GM19438 (cell line): Measurements from ENCODE around the gene KPNB1.
A peak's percentile ranks its signal among the peaks of the same experiment; 100 is the strongest.

ENCODE experiments used
- ATAC-seq: cut with Tn5 transposase; IDR thresholded peaks from one replicate; pipeline ENCODE4 v1.9.1; 2021; ENCODE audit warnings: low read depth; ENCODE audit not compliant: unreplicated experiment

KPNB1 gene

DNA sequence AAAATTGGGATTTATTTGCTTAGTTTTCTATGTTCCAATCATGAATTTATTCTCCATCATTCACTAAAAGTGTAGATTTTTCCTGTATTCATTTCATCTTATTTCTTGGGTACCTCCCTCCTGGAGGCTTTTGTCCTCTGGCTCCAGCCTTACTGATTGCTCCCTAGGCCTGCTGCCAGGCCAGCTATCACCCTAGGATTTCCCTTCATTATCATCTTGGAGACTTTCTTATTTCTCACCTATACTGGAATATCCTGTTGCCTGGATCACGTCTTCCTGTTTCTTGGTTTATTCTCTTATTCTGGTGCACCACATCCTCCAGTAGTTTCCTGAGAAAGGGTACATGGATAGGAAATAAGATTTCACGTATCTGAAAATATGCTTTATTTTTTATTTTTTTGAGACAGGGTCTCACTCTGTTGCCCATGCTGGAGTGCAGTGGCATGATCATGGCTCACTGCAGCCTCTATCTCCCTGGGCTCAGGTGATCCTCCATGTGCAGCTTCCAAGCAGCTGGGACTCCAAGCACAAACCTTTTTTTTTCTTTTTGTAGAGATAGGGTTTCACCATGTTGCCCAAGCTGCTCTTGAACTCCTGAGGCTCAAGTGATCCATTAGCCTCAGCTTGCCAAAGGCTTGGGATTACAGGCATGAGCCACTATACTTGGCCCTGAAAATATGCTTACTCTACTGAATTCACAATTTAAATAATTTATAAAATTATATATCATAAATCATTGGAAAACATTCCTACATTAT, 13.3 kb upstream of the KPNB1 start:
- no peak for ATAC-seq

DNA sequence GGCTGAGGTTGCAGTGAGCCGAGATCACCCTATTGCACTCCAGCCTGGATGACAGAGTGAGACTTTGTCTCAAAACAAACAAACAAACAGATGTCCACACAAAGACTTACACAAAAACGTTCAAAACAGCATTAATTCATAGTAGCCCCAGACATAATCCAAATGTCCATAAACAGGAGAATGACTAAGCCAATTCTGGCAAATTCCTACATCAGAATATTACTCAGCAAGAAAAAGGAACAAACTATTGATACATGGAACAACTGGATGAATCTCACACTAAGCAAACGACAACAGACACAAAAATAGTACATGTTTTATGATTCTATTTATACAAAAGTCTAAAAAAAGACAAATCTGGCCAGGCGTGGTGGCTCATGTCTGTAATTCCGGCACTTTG, 10.8 kb upstream of the KPNB1 start:
- no peak for ATAC-seq

GRCh38 chr17:47640076-47640475, 9.6 kb upstream of the KPNB1 start:
- ATAC-seq, result no peak

DNA sequence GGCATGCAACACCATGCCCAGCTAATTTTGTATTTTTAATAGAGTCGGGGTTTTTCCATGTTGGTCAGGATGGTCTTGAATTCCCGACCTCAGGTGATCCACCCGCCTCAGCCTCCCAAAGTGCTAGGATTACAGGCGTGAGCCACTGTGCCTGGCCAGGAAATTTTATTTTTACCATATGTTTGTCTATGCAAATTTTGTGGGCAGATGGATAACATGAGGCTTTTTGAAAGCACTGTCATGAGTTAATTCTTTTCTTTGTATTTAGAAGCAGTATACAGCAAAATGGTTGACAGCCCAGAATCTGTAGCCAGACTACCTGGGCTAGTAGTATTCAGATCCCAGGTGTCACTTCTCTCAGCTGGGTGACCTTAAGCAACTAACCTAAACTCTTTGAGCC, 8.5 kb upstream of the KPNB1 start:
- ATAC-seq, result no peak

GRCh38 chr17:47643116-47643515, 6.6 kb upstream of the KPNB1 start:
- ATAC-seq, result no peak

- ATAC-seq, result no peak
These were observed 5.4 kb upstream of the KPNB1 start for GRCh38 chr17:47644324-47644723.

DNA sequence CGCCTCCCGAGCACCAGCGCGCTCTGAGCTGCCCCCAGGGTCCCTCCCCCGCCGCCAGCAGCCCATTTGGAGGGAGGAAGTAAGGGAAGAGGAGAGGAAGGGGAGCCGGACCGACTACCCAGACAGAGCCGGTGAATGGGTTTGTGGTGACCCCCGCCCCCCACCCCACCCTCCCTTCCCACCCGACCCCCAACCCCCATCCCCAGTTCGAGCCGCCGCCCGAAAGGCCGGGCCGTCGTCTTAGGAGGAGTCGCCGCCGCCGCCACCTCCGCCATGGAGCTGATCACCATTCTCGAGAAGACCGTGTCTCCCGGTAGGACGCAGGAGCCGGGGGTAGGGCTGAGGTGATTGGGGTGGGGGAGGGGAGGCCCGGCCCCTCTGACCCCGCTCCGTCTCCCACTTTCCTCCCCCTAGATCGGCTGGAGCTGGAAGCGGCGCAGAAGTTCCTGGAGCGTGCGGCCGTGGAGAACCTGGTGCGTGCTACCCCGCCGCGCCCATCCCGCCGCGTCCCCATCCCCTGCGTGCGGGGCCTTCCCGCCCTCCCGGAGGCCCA, 329 bp downstream of the KPNB1 start:
- ATAC-seq, result no peak

DNA sequence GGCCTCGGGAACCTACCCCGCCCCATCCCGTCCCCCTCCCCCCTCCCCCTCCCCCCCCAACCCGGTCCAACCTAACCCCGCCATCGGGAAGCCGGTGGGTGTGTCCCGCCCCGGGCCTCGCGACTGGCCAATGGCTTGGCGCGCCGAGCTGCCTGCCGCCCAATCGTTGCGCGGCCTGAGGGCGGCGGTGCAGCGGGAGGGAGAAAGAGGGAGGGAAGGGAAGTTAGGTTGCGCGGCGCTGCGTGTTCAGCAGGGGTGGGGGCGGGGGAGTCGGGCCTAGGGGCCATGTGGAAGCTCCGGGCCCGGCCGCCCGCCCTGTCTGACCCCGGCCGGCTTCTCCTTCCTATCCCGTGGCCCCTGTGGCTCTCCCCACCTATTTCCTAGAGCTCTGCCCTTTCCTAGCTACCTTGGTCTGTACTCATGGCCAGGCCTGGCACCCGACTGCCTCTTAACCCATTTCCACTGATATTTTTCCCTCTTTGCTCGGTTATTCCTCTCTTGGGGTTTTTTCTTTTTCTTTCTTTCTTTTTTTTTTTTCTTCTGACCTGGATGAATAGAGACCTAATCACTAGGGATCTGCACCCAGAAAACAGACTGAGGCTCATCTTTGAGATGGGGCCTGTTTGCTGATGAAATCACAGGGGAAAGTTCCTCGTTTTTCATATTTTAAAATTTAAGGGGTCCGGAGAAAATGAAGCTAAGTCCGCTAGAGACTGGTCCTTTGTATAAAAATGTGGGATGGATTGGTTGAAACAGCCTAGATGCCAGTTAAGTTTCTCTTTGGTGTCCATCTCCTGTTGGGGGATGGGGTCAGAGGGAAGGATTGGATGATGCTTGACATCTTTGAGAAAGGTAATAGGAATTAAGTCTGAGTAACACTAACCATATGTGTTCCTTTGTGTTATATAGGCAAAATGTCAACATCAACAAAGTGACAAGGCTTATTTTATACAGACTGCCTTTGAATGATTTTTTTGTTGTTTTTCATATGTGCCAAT, 1.1 kb downstream of the KPNB1 start:
- ATAC-seq, result peak; percentile 44

GRCh38 chr17:47651704-47652103, 2.0 kb downstream of the KPNB1 start:
- no peak for ATAC-seq

GRCh38 chr17:47652570-47652969, 2.9 kb downstream of the KPNB1 start:
- no peak for ATAC-seq

DNA sequence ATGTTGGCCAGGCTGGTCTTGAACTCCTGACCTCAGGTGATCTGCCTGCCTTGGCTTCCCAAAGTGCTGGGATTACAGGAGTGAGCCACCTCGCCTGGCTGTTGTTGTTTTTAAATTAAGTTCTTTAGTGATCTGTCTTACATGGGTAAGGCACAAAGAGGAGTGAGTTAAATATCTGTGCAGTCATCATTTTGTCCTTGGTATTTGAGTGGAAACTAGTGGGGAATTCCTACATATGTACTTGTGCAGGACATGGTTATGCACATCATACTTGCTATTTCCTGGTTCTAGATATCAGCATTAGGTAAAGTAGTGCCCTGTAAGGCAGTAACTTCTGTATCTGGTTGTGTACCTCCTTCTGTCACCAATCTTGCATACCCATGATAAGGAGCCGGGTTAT, 3.7 kb downstream of the KPNB1 start:
- ATAC-seq, result no peak

- no peak for ATAC-seq
These were observed 5.3 kb downstream of the KPNB1 start for GRCh38 chr17:47654991-47655390.

- no peak for ATAC-seq
These were observed 10.4 kb downstream of the KPNB1 start for GRCh38 chr17:47660064-47660492.

DNA sequence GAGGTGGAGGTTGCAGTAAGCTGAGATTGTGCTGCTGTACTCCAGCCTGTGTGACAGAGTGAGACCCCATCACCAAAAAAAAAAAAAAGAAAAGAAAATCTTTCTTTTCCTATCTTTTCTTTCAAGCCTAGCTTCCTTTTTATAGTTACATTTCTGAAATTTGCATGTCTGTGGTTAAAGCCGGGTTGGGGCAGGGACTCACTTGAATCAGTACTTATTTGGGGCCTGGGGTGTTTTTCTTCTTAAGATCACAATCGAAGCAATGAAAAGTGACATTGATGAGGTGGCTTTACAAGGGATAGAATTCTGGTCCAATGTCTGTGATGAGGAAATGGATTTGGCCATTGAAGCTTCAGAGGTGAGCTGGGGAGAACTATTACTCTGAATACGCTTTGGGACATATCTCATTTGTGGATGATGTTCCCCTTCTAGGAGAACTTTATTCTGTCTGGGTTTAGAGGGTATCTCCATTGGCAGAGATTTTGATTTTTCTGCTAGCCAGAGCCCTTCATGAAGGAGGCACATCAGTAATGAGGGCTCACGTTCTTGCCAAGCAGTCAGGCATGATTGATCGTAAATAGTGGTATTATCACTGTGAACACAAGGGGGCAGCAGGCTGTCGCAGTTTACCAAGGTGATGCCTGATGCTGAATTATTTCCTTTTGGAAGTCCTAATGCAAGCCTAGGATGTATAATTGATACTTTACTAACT, 14.3 kb downstream of the KPNB1 start:
- no peak for ATAC-seq

DNA sequence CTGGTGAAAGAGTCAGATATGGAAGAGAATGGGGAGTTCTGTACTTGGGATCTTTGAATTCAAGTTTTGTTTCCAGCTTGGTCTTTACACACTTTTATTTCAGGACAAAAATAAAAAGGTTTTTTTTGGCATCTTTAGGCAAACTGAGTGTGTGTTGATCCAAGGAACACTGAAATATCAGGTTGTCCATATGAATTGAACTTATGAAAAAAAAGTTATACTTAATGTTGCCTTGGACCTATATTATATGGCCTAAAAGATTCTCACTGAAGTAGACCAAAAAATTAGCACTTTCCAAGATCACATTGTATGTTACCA, 14.9 kb downstream of the KPNB1 start:
- no peak for ATAC-seq

GRCh38 chr17:47665655-47666054, 15.9 kb downstream of the KPNB1 start:
- no peak for ATAC-seq

DNA sequence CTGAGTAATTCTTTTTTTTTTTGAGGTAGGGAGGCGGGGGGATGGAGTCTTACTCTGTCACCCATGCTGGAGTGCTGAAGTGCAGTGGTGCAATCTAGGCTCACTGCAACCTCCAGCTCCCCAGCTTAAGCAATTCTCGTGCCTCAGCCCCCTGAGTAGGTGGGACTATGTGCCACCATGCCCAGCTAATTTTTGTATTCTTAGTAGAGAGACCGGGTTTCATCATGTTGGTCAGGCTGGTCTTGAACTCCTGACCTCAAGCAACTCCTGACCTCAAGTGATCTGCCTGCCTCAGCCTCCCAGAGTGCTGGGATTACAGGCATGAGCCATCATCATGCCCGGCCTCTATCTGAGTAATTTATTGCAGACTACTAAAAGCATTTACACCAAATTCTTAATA, 19.4 kb downstream of the KPNB1 start:
- ATAC-seq, result no peak

- ATAC-seq, result no peak
These were observed 20.3 kb downstream of the KPNB1 start for GRCh38 chr17:47670064-47670463.

DNA sequence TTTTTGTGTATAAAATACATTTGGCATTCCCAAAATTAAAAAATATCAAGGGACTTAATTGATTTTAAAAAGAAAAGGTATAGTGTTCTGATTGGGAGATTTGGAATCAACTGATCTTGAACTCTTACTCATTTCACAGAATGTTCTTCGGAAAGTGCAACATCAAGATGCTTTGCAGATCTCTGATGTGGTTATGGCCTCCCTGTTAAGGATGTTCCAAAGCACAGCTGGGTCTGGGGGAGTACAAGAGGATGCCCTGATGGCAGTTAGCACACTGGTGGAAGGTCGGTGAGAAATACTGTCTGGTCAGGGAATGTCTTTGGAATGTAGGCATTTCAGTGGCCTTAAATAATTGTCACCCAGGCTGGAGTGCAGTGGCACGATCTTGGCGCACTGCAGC, 24.8 kb downstream of the KPNB1 start:
- ATAC-seq, result no peak

GRCh38 chr17:47675380-47676198, 25.9 kb downstream of the KPNB1 start:
- ATAC-seq, result no peak
